ENCODE data around the gene NUP93.

Gene NUP93

DNA sequence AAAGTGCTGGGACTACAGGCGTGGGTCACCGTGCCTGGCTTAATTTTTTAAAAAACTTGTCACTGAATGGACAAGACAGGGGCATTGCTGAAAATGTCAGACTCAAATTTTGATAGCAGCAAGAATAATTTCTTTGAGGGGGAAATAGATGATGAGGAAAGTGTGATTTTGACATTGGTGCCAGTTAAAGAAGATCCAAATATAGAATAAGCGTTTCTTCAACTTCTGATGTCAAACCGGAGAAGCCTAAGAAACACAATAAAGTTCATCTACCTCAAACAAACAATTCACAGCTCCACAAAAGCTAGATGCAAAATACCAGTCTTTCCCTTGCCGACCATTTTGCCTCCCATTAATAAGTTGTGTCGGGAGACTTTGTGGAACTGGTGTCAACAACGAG, 43.2 kb upstream of the NUP93 start:
- TF ChIP-seq CTCF (IDR thresholded peaks at IDR 0.05): no peak

GRCh38 chr16:56688762-56689161, 41.2 kb upstream of the NUP93 start:
- TF ChIP-seq CTCF (IDR thresholded peaks at IDR 0.05): no peak

DNA sequence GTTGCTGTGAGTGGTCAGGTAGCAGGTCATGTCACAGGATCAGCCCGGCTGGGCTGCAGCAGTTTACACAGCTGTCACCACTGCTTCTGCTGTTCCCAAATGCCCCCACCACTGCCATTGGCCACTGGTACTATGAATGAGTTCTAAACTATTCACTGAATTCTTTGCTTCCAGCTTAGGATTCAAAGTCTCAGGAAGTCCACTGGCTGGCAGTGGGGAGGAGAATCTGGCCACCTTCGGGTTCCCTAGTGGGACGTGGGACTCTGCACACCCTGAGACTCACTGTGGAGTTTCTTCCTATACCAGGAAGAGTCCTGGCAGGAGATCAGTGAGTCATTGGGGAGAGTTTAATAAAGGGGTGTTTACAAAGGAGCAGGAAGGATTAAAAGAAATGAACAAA, 40.8 kb upstream of the NUP93 start:
- no peak for TF ChIP-seq CTCF (IDR thresholded peaks at IDR 0.05)

GRCh38 chr16:56690420-56691122, 39.4 kb upstream of the NUP93 start:
- no peak for TF ChIP-seq CTCF (IDR thresholded peaks at IDR 0.05)

- TF ChIP-seq CTCF (IDR thresholded peaks at IDR 0.05): no peak
Measured at GRCh38 chr16:56691885-56692284, 38.0 kb upstream of the NUP93 start.

DNA sequence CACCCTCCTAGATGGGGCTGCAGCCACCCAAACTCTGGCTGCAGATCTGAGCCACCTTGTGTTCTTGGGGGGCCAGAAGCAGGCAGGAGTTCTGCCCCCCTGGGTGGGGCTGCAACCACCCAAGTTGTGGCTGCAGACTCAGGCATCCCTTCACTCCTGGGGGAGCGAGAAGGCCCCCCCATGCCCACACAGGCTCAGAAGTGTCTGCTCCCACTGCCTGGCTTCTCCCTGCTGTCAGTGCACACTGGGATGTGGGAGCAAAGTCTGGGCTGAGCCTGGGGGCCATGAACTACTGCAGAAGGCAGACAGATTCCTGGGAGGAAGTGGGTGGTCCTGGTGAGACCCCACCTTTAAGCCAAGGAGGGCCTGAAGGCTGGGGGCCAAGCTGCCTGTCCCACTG, 34.7 kb upstream of the NUP93 start:
- no peak for TF ChIP-seq CTCF (IDR thresholded peaks at IDR 0.05)

- no peak for TF ChIP-seq CTCF (IDR thresholded peaks at IDR 0.05)
Measured at GRCh38 chr16:56697456-56698155, 32.3 kb upstream of the NUP93 start.
